HG02798 (cell line): Measurements from ENCODE around the gene CDK1.

Experiments used
- ATAC-seq: cut with Tn5 transposase; IDR thresholded peaks from one replicate; pipeline ENCODE4 v1.9.1; 2021; ENCODE audit warnings: mild to moderate bottlenecking; ENCODE audit not compliant: unreplicated experiment, poor library complexity

The CDK1 gene

DNA sequence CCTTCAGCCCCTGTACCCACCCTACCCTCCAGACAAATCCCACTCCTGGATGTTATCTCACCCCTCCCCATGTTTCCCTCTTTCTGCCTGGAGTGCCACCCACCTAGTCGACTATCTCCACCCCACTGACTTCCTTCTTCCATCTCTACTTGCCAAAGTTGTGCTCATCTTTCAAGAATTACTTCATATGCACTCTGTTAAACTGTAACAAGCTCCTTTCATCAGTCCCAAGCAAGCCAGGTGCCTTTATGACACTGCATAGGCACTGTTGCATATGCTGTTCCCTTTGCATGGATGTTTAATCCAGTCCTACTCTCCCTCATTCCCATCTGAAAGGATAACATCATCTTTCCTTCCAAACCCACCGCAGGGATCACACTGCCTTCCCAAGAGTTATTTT lies 8.9 kb upstream of the CDK1 start:
- ATAC-seq, result no peak

DNA sequence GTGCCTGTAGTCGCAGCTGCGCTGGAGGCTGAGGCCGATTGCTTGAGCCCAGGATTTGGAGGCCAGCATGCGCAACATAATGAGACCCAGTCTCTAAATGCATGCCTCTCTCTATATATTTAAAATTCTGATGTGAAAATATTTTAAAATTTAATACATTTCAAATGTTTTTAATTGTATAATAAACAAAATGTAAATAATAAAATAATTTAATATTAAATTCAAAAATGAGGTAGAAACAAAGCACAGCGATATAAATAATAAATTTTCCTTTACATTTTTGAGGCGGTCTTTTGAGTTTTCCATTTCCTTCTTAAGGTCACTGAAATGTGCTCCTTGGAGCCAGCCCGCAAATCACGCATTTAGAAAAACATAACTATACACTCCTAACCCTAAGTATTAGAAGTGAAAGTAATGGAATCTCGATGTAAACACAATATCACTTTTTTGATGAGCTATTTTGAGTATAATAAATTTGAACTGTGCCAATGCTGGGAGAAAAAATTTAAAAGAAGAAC lies 523 bp upstream of the CDK1 start:
- peak; percentile 12 for ATAC-seq

- ATAC-seq, result peak; percentile 14
Observed at GRCh38 chr10:60778971-60779796, 906 bp downstream of the CDK1 start.

GRCh38 chr10:60781661-60782060 lies 3.4 kb downstream of the CDK1 start:
- ATAC-seq, result no peak

DNA sequence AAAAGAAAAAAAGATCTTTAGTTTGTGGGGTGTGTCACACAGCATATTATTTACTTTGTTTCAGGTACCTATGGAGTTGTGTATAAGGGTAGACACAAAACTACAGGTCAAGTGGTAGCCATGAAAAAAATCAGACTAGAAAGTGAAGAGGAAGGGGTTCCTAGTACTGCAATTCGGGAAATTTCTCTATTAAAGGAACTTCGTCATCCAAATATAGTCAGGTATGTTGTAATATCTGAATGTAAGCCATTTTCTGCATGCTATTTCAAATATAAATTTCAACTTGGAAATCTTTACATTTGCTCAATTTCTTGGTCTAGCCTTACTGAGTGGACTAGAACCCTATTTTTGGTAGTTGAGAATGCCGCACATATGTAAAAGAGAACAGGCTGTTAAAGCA lies 6.4 kb downstream of the CDK1 start:
- ATAC-seq, result no peak

GRCh38 chr10:60788544-60788943 lies 10.3 kb downstream of the CDK1 start:
- ATAC-seq, result no peak

DNA sequence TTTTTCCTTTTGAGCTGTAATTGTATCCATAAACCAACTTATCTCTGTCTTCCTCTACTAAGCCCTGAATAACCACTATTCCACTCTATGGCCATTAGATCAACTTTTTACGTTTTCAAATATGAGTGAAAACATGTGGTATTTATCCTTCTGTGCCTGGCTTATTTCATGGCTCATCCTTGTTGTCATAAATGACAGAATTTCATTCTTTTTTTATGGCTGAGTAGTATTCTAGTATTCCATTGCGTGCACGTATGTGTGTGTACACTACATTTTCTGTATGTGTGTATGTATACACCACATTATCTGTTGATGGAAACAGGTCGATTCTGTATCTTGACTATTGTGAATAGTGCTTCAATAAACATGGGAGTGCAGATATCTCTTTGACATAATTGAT lies 11.1 kb downstream of the CDK1 start:
- ATAC-seq, result no peak

- no peak for ATAC-seq
Observed at GRCh38 chr10:60794953-60795352, 16.7 kb downstream of the CDK1 start.

DNA sequence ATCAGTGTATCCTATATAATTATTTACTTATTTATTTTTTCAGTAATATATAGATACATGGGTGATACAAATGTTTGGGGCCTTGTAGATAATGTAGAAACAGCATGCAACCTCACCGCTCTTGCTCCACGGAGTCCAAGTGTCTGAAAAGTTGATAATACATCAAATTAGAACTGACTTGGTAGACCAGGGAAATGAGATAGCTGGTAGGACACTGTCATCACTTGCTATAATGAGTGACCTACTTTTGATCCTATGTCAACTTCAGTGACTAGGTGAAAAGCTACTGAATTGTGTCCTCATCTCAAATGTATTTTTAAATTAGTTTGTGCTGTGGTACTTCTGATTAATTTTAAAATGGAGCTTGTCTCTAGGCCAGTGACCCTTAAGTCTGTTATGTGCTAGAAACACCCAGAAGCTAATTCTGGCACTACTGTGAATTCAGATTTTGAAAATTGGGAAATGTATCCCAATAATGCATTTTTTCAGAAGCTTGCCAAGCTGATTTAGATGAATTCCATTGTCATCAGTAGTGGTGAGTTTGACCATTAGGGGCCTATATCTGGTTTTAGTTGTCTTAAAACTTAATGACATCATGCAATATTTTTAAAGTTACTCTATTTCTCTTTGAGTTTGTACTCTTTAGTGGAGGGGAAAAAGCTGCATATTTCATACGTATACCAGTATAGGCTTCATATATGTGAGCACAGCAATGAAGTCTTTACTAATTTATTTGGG lies 17.4 kb downstream of the CDK1 start:
- no peak for ATAC-seq

- ATAC-seq, result no peak
Observed at GRCh38 chr10:60796481-60796880, 18.2 kb downstream of the CDK1 start.

GRCh38 chr10:60797200-60797599 lies 18.9 kb downstream of the CDK1 start:
- ATAC-seq, result no peak

GRCh38 chr10:60798031-60798430 lies 19.8 kb downstream of the CDK1 start:
- ATAC-seq, result no peak

GRCh38 chr10:60798870-60799269 lies 20.6 kb downstream of the CDK1 start:
- no peak for ATAC-seq

DNA sequence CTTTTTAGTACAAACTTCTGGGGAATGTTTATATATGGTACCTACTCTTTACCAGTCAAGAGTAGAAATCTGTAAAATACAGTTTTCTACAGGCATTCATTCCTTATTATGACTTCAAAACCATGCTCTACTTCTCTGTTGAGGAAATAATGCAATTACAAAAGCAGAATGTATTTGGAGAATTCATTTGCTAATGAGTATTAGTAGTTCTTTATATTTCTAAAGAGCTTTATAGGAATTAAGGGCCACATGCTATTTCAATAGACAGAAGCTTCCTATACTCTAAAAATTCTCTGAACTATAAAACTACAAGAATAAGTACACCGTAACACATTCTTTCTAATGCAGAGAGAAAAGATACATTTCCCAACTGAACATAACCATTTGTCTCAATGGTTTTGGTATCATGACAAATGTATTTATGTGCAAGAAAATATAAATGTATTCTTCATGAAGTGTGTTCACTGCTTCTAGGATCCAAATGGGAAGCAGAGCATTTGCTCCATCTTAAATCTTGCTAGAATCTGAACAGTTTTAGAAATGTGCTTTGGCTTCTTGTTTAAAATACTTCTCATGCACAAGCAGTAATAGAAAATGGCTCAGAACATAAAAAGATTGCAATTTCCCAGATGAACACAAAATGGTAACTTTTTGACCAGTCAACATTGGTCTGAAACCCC lies 21.8 kb downstream of the CDK1 start:
- no peak for ATAC-seq

- no peak for ATAC-seq
Observed at GRCh38 chr10:60800918-60801317, 22.6 kb downstream of the CDK1 start.

GRCh38 chr10:60801522-60801921 lies 23.2 kb downstream of the CDK1 start:
- ATAC-seq, result no peak

DNA sequence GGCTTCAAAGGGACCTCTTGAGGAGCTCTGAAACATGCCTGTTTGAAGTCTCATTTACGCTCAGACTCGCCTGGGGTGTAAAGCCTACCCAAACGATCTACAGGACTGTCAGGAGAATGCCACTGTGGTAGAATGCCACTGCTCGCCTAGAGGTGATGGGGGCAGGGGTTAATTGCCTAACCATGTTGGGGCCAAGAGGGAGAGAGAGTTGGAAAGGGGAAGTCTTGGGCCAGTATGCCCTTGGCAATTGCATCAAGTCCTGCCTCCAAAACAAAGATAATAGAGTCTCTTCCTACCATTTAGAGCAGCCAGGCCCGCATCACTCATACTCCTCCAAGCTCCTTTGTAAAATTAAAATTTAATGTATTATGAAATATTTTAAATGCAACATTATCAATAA lies 25.2 kb downstream of the CDK1 start:
- ATAC-seq, result no peak

DNA sequence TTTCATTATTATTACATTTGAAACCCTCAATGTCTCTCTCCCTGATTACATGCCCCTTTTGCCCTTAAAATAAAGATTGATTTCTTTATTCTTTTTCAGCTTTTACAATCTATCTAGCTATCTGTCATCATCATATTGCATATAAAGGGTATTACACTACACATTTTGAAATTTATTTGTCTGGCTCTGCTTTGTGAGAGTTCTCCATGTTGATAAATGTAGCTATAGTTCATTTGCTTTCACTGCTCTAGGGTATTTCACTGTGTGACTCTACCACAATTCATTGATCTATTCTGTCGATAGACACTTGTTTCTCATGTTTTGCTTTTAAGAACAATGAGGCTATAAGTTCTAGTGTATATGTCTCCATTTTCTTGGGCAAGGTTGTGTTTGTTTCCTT lies 25.6 kb downstream of the CDK1 start:
- ATAC-seq, result no peak

- no peak for ATAC-seq
Observed at GRCh38 chr10:60806921-60807320, 28.6 kb downstream of the CDK1 start.

- no peak for ATAC-seq
Observed at GRCh38 chr10:60807499-60807898, 29.2 kb downstream of the CDK1 start.

GRCh38 chr10:60808036-60808435 lies 29.8 kb downstream of the CDK1 start:
- ATAC-seq, result no peak
